ENCODE measurements around the gene TNK1.

TNK1 gene

GRCh38 chr17:7355053-7355452 is 25.8 kb upstream of the TNK1 start, which contains the start of gene TMEM95:
Gene TMEM95, plus strand, starts transcription at chr17:7355156. Its CDS starts 49 bp downstream, at chr17:7355205.
- Histone ChIP-seq H3K4me3 (IDR thresholded peaks at IDR 0.05; ENCODE audit: insufficient read depth, low read depth, low read length) (no peak within 1 kb of the TSS), H2AFZ (ENCODE audit: low read depth) (no peak within 1 kb of the TSS), H4K20me1 (ENCODE audit: insufficient read depth) (no peaks in the 10 kb centered on the region), H3K27me3 (ENCODE audit: insufficient read depth, low read depth) (no peaks in the 10 kb centered on the region), H3K4me2 (no peak within 1 kb of the TSS), H3K9ac (no peak within 1 kb of the TSS), H3K79me2 (ENCODE audit: insufficient read depth, low read depth) (no peaks in the 10 kb centered on the region), H3K27ac (no peak within 1 kb of the TSS), H3K4me1 (ENCODE audit: low read depth, poor library complexity, severe bottlenecking) (no peaks in the 10 kb centered on the region), H3K36me3 (ENCODE audit: insufficient read depth) (no peaks in the 10 kb centered on the region)
- no peak for TF ChIP-seq CTCF (conservative IDR thresholded peaks at IDR 0.05; ENCODE audit: low read depth, low read length)

GRCh38 chr17:7355573-7355972 is 25.3 kb upstream of the TNK1 start:
- no peak overlapping the region for H3K4me2 ChIP-seq
- no peaks in the 10 kb centered on the region for H3K4me1 ChIP-seq (ENCODE audit: low read depth, poor library complexity, severe bottlenecking)
- no peaks in the 10 kb centered on the region for H4K20me1 ChIP-seq (ENCODE audit: insufficient read depth)
- no peak overlapping the region for H3K4me3 ChIP-seq (IDR thresholded peaks at IDR 0.05; ENCODE audit: insufficient read depth, low read depth, low read length)
- TF ChIP-seq CTCF (conservative IDR thresholded peaks at IDR 0.05; ENCODE audit: low read depth, low read length): no peak
- no peaks in the 10 kb centered on the region for H3K27me3 ChIP-seq (ENCODE audit: insufficient read depth, low read depth)
- H3K36me3 ChIP-seq (ENCODE audit: insufficient read depth): no peaks in the 10 kb centered on the region
- no peaks in the 10 kb centered on the region for H3K79me2 ChIP-seq (ENCODE audit: insufficient read depth, low read depth)
- no peak overlapping the region for H3K27ac ChIP-seq
- H2AFZ ChIP-seq (ENCODE audit: low read depth): no peak overlapping the region
- H3K9ac ChIP-seq: no peak overlapping the region

GRCh38 chr17:7356072-7356549 is 24.8 kb upstream of the TNK1 start:
- no peak overlapping the region for H3K4me3 ChIP-seq (IDR thresholded peaks at IDR 0.05; ENCODE audit: insufficient read depth, low read depth, low read length)
- H3K9ac ChIP-seq: no peak overlapping the region
- peak; percentile 29; the same call in 1 of the 2 replicates for TF ChIP-seq CTCF (conservative IDR thresholded peaks at IDR 0.05; ENCODE audit: low read depth, low read length)
- H3K36me3 ChIP-seq (ENCODE audit: insufficient read depth): no peaks in the 10 kb centered on the region
- no peak overlapping the region for H2AFZ ChIP-seq (ENCODE audit: low read depth)
- no peak overlapping the region for H3K27ac ChIP-seq
- no peaks in the 10 kb centered on the region for H3K27me3 ChIP-seq (ENCODE audit: insufficient read depth, low read depth)
- no peaks in the 10 kb centered on the region for H3K79me2 ChIP-seq (ENCODE audit: insufficient read depth, low read depth)
- H3K4me1 ChIP-seq (ENCODE audit: low read depth, poor library complexity, severe bottlenecking): no peaks in the 10 kb centered on the region
- H4K20me1 ChIP-seq (ENCODE audit: insufficient read depth): no peaks in the 10 kb centered on the region
- H3K4me2 ChIP-seq: no peak overlapping the region

GRCh38 chr17:7356756-7357155 is 24.1 kb upstream of the TNK1 start:
- Histone ChIP-seq H3K36me3 (ENCODE audit: insufficient read depth) (no peaks in the 10 kb centered on the region), H3K4me2 (no peak overlapping the region), H3K4me1 (ENCODE audit: low read depth, poor library complexity, severe bottlenecking) (no peaks in the 10 kb centered on the region), H4K20me1 (ENCODE audit: insufficient read depth) (no peaks in the 10 kb centered on the region), H2AFZ (ENCODE audit: low read depth) (no peak overlapping the region), H3K4me3 (IDR thresholded peaks at IDR 0.05; ENCODE audit: insufficient read depth, low read depth, low read length) (no peak overlapping the region), H3K27me3 (ENCODE audit: insufficient read depth, low read depth) (no peaks in the 10 kb centered on the region), H3K9ac (no peak overlapping the region), H3K79me2 (ENCODE audit: insufficient read depth, low read depth) (no peaks in the 10 kb centered on the region), H3K27ac (no peak overlapping the region)
- TF ChIP-seq CTCF (conservative IDR thresholded peaks at IDR 0.05; ENCODE audit: low read depth, low read length): no peak

Data from KMS-11 (cell line).